Fibroblast of mammary gland (primary cell): Measurements from ENCODE around the gene SLC25A28.

Experiments
- DNase-seq: peaks from one replicate; pipeline ENCODE4 v3.0.0-alpha.2; 2010; ENCODE audit warnings: low read depth
- H3K4me3 ChIP-seq: 2 replicates; pipeline ENCODE4 v1.5.1; 2011; ENCODE audit warnings: low read depth, mild to moderate bottlenecking, low read length, moderate library complexity; ENCODE audit not compliant: control insufficient read depth
- CTCF ChIP-seq: conservative IDR thresholded peaks from 2 replicates; pipeline ENCODE4 v1.5.1; 2011; ENCODE audit warnings: low read depth, low read length, inconsistent platforms; ENCODE audit not compliant: control insufficient read depth, insufficient read depth

The SLC25A28 gene

GRCh38 chr10:99619851-99620710 lies at the start of gene SLC25A28:
Gene SLC25A28, minus strand, starts transcription at chr10:99620439. Its CDS starts 104 bp downstream, at chr10:99620335.
- DNase-seq = peak; percentile 100
- H3K4me3 ChIP-seq = peak within 1 kb of the TSS; percentile 95
- TF ChIP-seq CTCF = no peak

GRCh38 chr10:99667108-99667751 lies 47.0 kb upstream of the SLC25A28 start:
- DNase-seq = peak; percentile 89
- no peak for TF ChIP-seq CTCF
- H3K4me3 ChIP-seq = no peak overlapping the region

- no peak for TF ChIP-seq CTCF
- H3K4me3 ChIP-seq = no peak overlapping the region
- no peak for DNase-seq
Measured at GRCh38 chr10:99665304-99665703, 45.1 kb upstream of the SLC25A28 start.

- DNase-seq = peak; percentile 93
- H3K4me3 ChIP-seq = no peak overlapping the region
Measured at GRCh38 chr10:99661377-99661763, 41.1 kb upstream of the SLC25A28 start.

GRCh38 chr10:99660662-99661376 lies 40.6 kb upstream of the SLC25A28 start:
- DNase-seq = no peak
- H3K4me3 ChIP-seq = no peak overlapping the region
- TF ChIP-seq CTCF = no peak

More at GRCh38 chr10:99661377-99661763, 41.1 kb upstream of the SLC25A28 start:
- no peak for TF ChIP-seq CTCF

GRCh38 chr10:99659868-99660366 lies 39.7 kb upstream of the SLC25A28 start:
- DNase-seq = no peak
- no peak for TF ChIP-seq CTCF
- peak overlapping the region; percentile 73 for H3K4me3 ChIP-seq
